SK-N-DZ (cell line): ENCODE results near the gene CCDC24. TPM values are rescaled to one million over a fixed set of nuclear protein-coding genes. Genes with fewer than 3 reads are reported as not detected.

Experiments
- DNase-seq: peaks from one replicate; pipeline ENCODE4 v3.0.0-alpha.2; 2015; ENCODE audit warnings: low spot score
- polyA plus RNA-seq, 2 experiments: library from polyadenylated mRNA; depleted of rRNA; stranded (reverse); fragments of >200 nt; gene quantifications; 2 replicates each; pipeline ENCODE4 v1.2.3, GENCODE V29; 2014

Gene CCDC24
- 5.1 and 7.1 TPM in 2 replicates for polyA plus RNA-seq (2014; cell fraction: cytosol; rRNA removed)
- 11.6 and 14.3 TPM in 2 replicates for polyA plus RNA-seq (2014; cell fraction: nucleus; rRNA removed)

GRCh38 chr1:43991476-43992231 is at the start of gene CCDC24:
Gene CCDC24 (plus strand): TSS chr1:43991599. CDS start chr1:43991879, 280 bp downstream.
- peak; percentile 54 for DNase-seq

GRCh38 chr1:43942411-43942810 is 49.0 kb upstream of the CCDC24 start:
- no peak for DNase-seq

GRCh38 chr1:43944860-43945259 is 46.5 kb upstream of the CCDC24 start:
- DNase-seq = no peak

GRCh38 chr1:43945674-43946235 is 45.6 kb upstream of the CCDC24 start:
- DNase-seq = no peak

- DNase-seq = peak; percentile 95
Observed at GRCh38 chr1:43946236-43947060, 45.0 kb upstream of the CCDC24 start, which contains the start of gene IPO13. Gene IPO13 (plus strand): TSS chr1:43946950. CDS start chr1:43947601, 651 bp downstream.

- no peak for DNase-seq
Observed at GRCh38 chr1:43947061-43947873, 44.1 kb upstream of the CCDC24 start.

GRCh38 chr1:43947874-43948437 is 43.4 kb upstream of the CCDC24 start:
- no peak for DNase-seq

- no peak for DNase-seq
Observed at GRCh38 chr1:43949678-43950077, 41.7 kb upstream of the CCDC24 start.

GRCh38 chr1:43951021-43951985 is 40.1 kb upstream of the CCDC24 start:
- no peak for DNase-seq

GRCh38 chr1:43952731-43953346 is 38.6 kb upstream of the CCDC24 start:
- DNase-seq = peak; percentile 88

GRCh38 chr1:43953361-43953760 is 38.0 kb upstream of the CCDC24 start:
- DNase-seq = no peak

GRCh38 chr1:43954036-43954435 is 37.4 kb upstream of the CCDC24 start:
- DNase-seq = no peak

GRCh38 chr1:43956234-43956633 is 35.2 kb upstream of the CCDC24 start:
- no peak for DNase-seq

GRCh38 chr1:43957407-43958040 is 33.9 kb upstream of the CCDC24 start:
- no peak for DNase-seq

- no peak for DNase-seq
Observed at GRCh38 chr1:43958351-43959255, 32.8 kb upstream of the CCDC24 start.

- DNase-seq = no peak
Observed at GRCh38 chr1:43960798-43961197, 30.6 kb upstream of the CCDC24 start.

GRCh38 chr1:43961692-43962091 is 29.7 kb upstream of the CCDC24 start:
- DNase-seq = no peak

GRCh38 chr1:43962324-43962723 is 29.1 kb upstream of the CCDC24 start:
- DNase-seq = no peak
